HG03575 (cell line): ENCODE data around the gene HLA-DRA.
"Not testable (repeated sequence)": the region's sequence is repeated elsewhere in the genome, so short reads cannot be mapped to it uniquely, and the experiment has no call there.

ENCODE experiments used
- ATAC-seq: cut with Tn5 transposase; IDR thresholded peaks from one replicate; pipeline ENCODE4 v1.9.1; 2021; ENCODE audit not compliant: unreplicated experiment, insufficient number of reproducible peaks, low FRiP score; ENCODE audit errors: extremely low read depth

Gene HLA-DRA

DNA sequence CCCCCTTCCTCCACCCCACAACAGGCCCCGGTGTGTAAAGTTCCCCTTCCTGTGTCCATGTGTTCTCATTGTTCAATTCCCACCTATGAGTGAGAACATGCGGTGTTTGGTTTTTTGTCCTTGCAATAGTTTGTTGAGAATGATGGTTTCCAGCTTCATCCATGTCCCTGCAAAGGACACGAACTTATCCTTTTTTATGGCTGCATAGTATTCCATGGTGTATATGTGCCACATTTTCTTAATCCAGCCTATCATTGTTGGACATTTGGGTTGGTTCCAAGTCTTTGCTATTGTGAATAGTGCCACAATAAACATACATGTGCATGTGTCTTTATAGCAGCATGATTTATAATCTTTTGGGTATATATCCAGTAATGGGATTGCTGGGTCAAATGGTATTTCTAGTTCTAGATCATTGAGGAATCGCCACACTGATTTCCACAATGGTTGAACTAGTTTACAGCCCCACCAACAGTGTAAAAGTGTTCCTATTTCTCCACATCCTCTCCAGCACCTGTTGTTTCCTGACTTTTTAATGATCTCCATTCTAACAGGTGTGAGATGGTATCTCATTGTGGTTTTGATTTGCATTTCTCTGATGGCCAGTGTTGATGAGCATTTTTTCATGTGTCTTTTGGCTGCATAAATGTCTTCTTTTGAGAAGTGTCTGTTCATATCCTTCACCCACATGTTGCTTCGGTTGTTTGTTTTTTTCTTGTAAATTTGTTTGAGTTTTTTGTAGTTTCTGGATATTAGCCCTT, 28.2 kb downstream of the HLA-DRA start:
- ATAC-seq, result not testable (repeated sequence)

DNA sequence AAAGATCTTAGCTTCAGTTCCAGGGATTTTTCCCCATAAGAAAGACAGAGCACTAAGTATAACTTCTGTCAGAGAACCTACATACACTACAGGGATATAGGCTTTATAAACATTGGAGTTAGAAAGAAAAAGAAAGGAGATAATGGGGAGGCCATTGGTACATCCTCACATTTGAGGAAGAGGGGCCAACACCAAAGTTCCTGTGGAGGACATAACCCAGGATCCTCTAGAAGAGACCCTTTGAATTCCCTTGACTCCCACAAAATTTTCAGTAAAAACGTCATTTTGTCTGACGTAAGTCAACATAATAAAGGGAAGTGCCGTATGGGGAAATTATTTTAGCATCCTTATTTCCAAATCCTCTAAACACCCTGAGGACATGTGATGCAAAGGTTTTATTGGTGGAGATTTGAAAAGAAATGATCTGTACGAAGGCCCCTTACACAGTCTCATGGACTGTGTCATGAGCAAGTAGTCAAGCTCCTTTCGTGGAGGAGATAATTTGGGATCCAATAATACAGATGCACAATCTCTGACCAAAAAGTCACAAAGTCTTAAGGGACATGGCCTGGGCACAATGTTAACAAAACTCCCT, 33.2 kb downstream of the HLA-DRA start:
- ATAC-seq, result no peak

DNA sequence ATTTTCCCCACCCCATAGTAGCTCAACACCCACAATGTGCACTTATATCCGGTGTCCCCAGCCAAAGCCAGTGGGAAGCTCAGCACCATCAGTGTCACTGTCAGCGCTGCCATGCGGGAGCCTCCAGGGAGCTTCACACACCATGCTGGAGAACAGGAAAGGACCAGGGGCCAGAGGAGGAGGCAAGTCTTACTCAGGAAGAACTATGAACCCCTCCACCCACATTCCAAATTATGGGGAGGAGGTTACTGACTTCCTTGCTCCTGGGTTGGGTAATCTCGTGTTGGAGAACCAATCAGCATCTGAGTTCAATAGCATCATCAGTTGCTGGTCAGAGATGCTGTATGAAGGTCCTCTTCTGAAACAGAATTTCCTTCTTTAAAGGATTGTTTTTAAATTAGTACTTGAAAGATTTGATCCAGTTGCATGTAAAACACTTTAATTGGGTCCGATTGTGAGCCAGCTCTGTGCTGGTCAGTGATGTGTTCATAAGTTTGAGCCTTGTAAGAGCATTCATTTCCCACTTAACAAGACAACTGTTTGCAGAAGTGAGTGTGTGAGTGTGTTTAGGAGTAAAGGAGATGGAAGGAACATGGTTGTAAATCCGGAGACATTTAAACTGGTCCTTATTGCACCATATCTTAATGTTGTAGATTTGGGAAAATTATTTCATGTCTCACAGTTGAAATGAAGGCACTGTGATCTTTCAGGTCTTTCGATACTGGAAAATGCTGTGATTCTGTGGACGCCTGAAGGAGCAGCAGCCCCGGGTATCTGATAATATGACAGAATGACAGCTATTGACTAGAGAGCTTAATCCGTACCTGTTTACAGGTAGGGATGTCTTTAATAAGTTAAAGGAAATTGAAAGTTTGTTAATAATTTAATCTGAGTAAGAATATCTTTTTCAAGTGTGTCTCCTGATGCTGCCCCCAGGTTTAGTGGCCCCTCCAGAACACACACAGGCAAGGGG, 34.0 kb downstream of the HLA-DRA start:
- ATAC-seq, result not testable (repeated sequence)

DNA sequence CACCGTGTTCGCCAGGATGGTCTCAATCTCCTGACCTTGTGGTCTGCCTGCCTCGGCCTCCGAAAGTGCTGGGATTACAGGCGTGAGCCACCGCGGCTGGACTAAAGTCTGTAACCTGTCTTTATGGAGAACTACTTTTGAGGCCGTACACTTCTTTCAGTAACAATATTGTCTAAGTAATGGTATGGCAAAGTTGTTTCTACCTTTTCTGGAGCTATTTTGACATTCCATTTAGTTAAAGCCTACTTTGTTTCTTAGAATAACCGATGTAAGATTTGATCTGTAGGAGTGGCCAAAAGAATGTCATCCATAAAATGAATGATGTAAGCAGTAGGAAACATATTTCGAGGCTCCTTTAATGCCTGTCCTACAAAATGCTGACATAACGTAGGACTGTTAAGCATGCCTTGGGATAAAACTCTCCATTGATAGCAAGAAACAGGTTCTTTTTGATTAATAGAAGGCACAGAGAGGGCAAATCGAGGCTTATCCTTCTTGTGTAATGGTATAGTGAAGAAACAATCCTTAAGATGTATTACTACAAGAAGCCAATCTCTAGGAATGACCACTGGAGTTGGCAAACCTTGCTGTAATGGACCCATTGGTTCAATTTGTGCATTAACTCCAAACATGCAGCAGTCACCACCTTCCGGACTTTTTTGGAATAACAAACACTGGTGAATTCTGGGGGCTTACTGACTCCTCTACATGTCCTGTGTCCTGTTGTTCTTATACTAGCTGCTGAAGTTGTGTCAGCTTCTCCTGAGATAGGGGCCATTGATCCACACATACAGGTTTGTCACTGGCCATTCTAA, 35.9 kb downstream of the HLA-DRA start:
- ATAC-seq, result no peak

DNA sequence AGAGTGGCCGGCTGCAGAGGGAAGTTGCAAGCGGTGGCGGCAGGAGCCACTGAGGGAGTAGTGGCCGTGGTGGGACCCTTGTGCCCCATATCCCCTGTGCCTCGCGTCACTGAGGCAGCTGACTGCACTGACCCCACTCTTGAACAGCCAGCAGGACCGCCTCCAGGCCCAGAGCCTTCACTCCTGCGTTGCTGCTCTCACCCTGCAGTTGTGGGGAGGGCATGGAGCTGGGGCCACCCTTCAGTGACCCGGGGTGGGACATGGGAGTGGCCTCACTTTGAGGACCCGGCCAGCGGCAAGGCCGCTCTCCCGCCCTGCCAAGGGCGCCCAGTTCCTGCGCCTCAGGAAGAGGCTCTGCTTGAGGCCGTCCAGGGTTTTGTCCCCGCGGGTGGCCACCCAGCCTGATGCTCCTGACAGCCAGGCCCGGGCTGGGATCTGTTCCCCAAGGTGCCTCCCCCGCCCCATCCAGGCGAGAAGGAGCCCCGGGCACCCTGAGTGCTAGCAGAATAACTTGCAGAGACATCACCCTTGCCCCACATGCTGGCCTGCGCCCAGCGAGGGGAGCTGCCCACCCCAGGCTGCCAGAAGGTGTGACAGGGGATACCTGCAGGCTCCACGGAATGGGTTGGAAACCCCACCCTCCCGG, 44.4 kb downstream of the HLA-DRA start:
- ATAC-seq, result no peak

DNA sequence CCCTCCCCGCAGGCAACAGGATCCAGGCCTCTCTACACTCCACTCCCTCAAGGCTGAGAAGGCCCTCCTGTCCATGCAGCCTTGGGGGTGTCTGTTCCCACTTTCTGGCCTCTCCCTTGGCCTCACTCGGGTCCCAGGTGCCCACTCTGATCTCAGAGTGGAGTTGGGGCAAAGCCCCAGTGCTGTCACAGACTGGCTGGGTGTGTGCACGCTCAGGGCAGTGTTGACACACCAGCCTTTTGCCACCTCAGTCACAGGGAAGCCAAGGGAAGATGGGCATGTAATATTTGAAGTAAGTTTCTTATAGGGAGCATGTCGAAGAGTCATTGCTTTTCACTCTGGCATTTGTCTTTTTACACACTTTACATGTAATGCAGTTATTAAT, 44.9 kb downstream of the HLA-DRA start:
- ATAC-seq, result no peak

DNA sequence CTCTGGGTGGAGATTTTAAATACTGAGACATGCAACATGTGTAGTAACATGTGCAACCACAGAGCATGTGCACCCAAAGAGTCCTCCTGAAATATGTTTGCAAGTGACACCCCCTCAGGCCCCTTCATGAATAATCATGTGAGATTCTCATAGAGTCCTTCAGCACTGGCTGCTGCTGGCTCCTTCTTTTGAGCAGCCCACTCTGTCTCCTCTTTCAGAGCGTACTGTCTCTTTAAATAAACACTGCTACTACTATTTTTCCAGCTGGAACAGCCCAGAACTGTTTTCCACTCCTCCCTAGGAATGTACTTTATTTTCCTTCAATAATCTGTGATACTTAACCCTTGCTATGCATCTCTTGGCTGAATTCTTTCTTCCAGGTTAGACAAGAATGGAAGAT, 48.4 kb downstream of the HLA-DRA start:
- ATAC-seq, result no peak

DNA sequence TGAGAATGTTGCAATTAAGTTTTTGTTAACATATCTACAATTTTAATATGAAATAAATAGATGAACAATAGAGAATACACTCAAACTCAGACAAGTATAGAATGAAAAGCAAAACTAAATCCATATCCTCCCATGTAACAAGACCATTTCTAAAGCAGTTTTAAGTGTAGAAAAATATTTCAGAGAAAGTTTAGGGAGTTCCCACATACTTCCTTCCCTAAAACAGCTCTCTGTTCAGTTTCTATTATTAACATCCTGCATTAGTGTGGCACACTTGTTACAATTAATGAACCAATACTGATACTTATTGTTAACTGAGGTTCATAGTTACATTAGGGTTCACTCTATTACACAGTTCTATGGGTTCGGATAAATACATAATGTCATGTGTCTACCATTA, 52.0 kb downstream of the HLA-DRA start:
- ATAC-seq, result no peak

DNA sequence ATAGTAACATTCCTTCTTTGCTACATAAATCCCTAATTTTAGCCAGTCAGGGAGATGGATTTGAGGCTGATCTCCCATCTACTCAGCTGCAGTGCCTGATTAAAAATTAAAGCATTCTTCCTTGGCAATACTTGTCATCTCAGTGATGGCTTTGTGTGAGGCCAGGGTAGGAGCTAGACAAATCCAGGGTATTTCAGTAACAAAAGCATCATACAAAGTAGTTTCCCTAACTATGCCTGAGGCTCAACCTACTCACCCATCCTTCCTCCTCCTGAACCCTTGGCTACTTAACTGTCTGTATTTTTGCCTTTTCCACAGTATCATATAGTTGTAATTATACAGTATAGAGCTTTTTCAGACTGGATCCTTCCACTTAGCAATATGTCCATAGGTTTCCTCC, 52.7 kb downstream of the HLA-DRA start:
- no peak for ATAC-seq
